Liver (tissue), 9 donors: Measurements from ENCODE around the gene GGT6. TPM values are rescaled to one million over a fixed set of nuclear protein-coding genes. Genes with fewer than 3 reads are reported as not detected.

Experiments used
- DNase-seq: peaks from one replicate; pipeline ENCODE4 v3.0.0-alpha.2; 2017; ENCODE audit warnings: low spot score
- H3K27ac ChIP-seq, 2 donors: one replicate each; pipeline ENCODE4 v1.7.0; 2013; ENCODE audit warnings: inconsistent platforms in 2 of 2, low read length in 2 of 2, control low read depth in 1 of 2, low read depth in 1 of 2, mild to moderate bottlenecking in 1 of 2
- H3K27me3 ChIP-seq, 4 donors: one replicate each; pipeline versions ENCODE4 v1.6.1 to v1.7.0; 2013; ENCODE audit warnings: low read length in 3 of 4, inconsistent platforms in 1 of 4, mild to moderate bottlenecking in 1 of 4, moderate library complexity in 1 of 4; ENCODE audit not compliant: control insufficient read depth in 4 of 4, insufficient read depth in 4 of 4
- H3K36me3 ChIP-seq, 4 donors: one replicate each; pipeline versions ENCODE4 v1.6.1 to v1.7.0; 2013; ENCODE audit warnings: low read length in 3 of 4, mild to moderate bottlenecking in 3 of 4, low read depth in 1 of 4, moderate library complexity in 1 of 4; ENCODE audit not compliant: control insufficient read depth in 4 of 4, insufficient read depth in 3 of 4
- H3K4me1 ChIP-seq, 4 donors: one replicate each; pipeline versions ENCODE4 v1.6.1 to v1.7.0; 2013; ENCODE audit warnings: low read length in 3 of 4, mild to moderate bottlenecking in 3 of 4, moderate library complexity in 1 of 4; ENCODE audit not compliant: control insufficient read depth in 4 of 4, insufficient read depth in 4 of 4
- H3K4me3 ChIP-seq, 3 donors: one replicate each; pipeline versions ENCODE4 v1.6.1 to v1.7.0; 2013; ENCODE audit warnings: low read length in 3 of 3, control low read depth in 1 of 3, low read depth in 1 of 3, mild to moderate bottlenecking in 1 of 3
- H3K9ac ChIP-seq, 2 donors: one replicate each; pipeline ENCODE4 v1.7.0; 2013; ENCODE audit warnings: low read length in 2 of 2, mild to moderate bottlenecking in 2 of 2, moderate library complexity in 2 of 2, control low read depth in 1 of 2, low read depth in 1 of 2
- H3K9me3 ChIP-seq, 4 donors: one replicate each; pipeline versions ENCODE4 v1.6.1 to v1.7.0; 2013; ENCODE audit warnings: low read length in 3 of 4; ENCODE audit not compliant: control insufficient read depth in 4 of 4
- CTCF ChIP-seq: fragments of 150-350 bp; IDR thresholded peaks from 2 replicates; pipeline ENCODE4 v1.5.1; 2017; ENCODE audit warnings: improper control_type of control experiment, low read depth, low read length; ENCODE audit not compliant: missing input control
- EGR1 ChIP-seq, 2 donors: IDR thresholded peaks; 2 replicates each; pipeline ENCODE4 v1.6.1; 2016 to 2018; ENCODE audit warnings: antibody characterized with exemption in 2 of 2, low read depth in 2 of 2
- FOXA1 ChIP-seq: IDR thresholded peaks from 2 replicates; pipeline ENCODE4 v1.6.1; 2016; ENCODE audit warnings: antibody characterized with exemption
- FOXA2 ChIP-seq: IDR thresholded peaks from 2 replicates; pipeline ENCODE4 v1.6.1; 2016; ENCODE audit warnings: antibody characterized with exemption
- GABPA ChIP-seq, 2 donors: IDR thresholded peaks in 1 of 2; conservative IDR thresholded peaks in 1 of 2; 2 replicates each; pipeline ENCODE4 v1.6.1; 2016; ENCODE audit warnings: antibody characterized with exemption in 2 of 2, mild to moderate bottlenecking in 1 of 2, moderate library complexity in 1 of 2
- HNF4A ChIP-seq, 2 donors: conservative IDR thresholded peaks; 2 replicates each; pipeline ENCODE4 v1.6.1; 2016; ENCODE audit warnings: antibody characterized with exemption in 2 of 2, mild to moderate bottlenecking in 2 of 2
- JUND ChIP-seq, 2 donors: IDR thresholded peaks; 2 replicates each; pipeline ENCODE4 v1.6.1; 2016; ENCODE audit warnings: antibody characterized with exemption in 2 of 2
- MAX ChIP-seq: IDR thresholded peaks from 2 replicates; pipeline ENCODE4 v1.6.1; 2016; ENCODE audit warnings: antibody characterized with exemption
- NR2F2 ChIP-seq: IDR thresholded peaks from 2 replicates; pipeline ENCODE4 v1.6.1; 2016; ENCODE audit warnings: antibody characterized with exemption
- RXRA ChIP-seq, 2 donors: IDR thresholded peaks; 2 replicates each; pipeline ENCODE4 v1.6.1; 2017 to 2018; ENCODE audit warnings: antibody characterized with exemption in 2 of 2, mild to moderate bottlenecking in 1 of 2
- SP1 ChIP-seq: IDR thresholded peaks from 2 replicates; pipeline ENCODE4 v1.6.1; 2018; ENCODE audit warnings: antibody characterized with exemption, mild to moderate bottlenecking
- ZBTB33 ChIP-seq: IDR thresholded peaks from 2 replicates; pipeline ENCODE4 v1.6.1; 2016; ENCODE audit warnings: antibody characterized with exemption
- WGBS: extraction: QIAGEN DNeasy Blood & Tissue Kit; methylation state at CpG from one replicate; pipeline ENCODE4 v1.1.7; 2013; 5-methylcytosine and 5-hydroxymethylcytosine counted together
- polyA plus RNA-seq, 2 donors: library from polyadenylated mRNA; stranded (reverse) in 1 of 2; unstranded in 1 of 2; fragments of 200-250 nt in 1 of 2; fragments of >200 nt in 1 of 2; fragmentation: Nextera tagmentation in 1 of 2; extraction: Ambion mirVana in 1 of 2; gene quantifications; one replicate each; pipeline versions ENCODE4 v1.2.1 to v1.2.3, GENCODE V29; 2013 to 2015
- total RNA-seq, 2 donors: library from RNA; depleted of rRNA; stranded (reverse); fragments of >200 nt; gene quantifications; one replicate each; pipeline ENCODE4 v1.2.3, GENCODE V29; 2014
- TF ChIP-seq, protein P1 (sequence below): IDR thresholded peaks from 2 replicates; pipeline ENCODE4 v1.6.1; 2016; ENCODE audit warnings: antibody characterized with exemption
- TF ChIP-seq, protein P2 (sequence below): IDR thresholded peaks from 2 replicates; pipeline ENCODE4 v1.6.1; 2016; ENCODE audit warnings: antibody characterized with exemption, mild to moderate bottlenecking
- donor health status: healthy.
- donor health status: healthy.
- donor health status: healthy.
- donor health status: healthy.
- donor health status: healthy.

GGT6 gene
- total and polyA plus RNA-seq, 4 donors, result 0.19 to 1.1 (median 0.53) TPM

GRCh38 chr17:4587803-4588202, 27.4 kb upstream of the GGT6 start:
- WGBS, result 56% methylated on average over 9 of the region's 9 CpGs
- Histone ChIP-seq H3K9me3 (no peaks in the 10 kb centered on the region), H3K27ac (no peak overlapping the region), H3K9ac (no peak overlapping the region), H3K4me3 (no peak overlapping the region), H3K27me3 (peaks cover 0 to 5% (median 1%) of the 10 kb centered on the region in 4 donors), H3K36me3 (no peaks in the 10 kb centered on the region), H3K4me1 (peaks cover 6 to 16% (median 11%) of the 10 kb centered on the region in 4 donors)
- TF ChIP-seq NR2F2, result no peak
- TF ChIP-seq RXRA (IDR thresholded peaks at IDR 0.05), result no peak
- TF ChIP-seq, protein P1, sequence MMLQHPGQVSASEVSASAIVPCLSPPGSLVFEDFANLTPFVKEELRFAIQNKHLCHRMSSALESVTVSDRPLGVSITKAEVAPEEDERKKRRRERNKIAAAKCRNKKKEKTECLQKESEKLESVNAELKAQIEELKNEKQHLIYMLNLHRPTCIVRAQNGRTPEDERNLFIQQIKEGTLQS, result no peak
- no peak for TF ChIP-seq JUND (IDR thresholded peaks at IDR 0.05)
- no peak for TF ChIP-seq GABPA (IDR thresholded peaks at IDR 0.05 in 1 of 2, conservative IDR thresholded peaks at IDR 0.05 in 1 of 2)
- TF ChIP-seq CTCF, result no peak
- TF ChIP-seq ZBTB33, result no peak
- TF ChIP-seq HNF4A (conservative IDR thresholded peaks at IDR 0.05), result no peak
- TF ChIP-seq EGR1 (IDR thresholded peaks at IDR 0.05; ENCODE audit: low read depth in 2 of 2), result no peak
- no peak for TF ChIP-seq FOXA1
- no peak for TF ChIP-seq FOXA2
- TF ChIP-seq MAX, result no peak
- DNase-seq, result no peak

DNA sequence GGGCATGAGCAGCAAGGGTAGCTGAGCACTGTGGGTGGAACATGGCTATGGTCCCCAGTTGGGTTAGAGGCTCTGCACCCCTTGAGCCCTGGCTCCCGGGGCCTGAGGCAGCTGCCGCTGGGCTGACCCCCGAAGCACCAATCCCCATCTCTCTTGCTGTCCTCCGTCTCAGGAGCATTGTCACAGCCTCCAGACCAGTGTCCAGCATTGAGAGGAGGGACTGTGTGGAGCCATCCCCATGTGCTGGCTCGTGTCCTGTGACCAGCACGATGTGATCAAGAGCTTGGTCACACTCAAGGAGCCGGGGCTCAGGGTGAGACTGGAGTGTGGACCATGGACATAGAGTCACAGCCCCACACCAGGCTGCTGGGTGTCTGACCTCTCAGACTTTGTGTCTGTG, 26.8 kb upstream of the GGT6 start:
- WGBS, result 90% methylated on average over 7 of the region's 7 CpGs
- Histone ChIP-seq H3K27ac (no peak overlapping the region), H3K36me3 (no peaks in the 10 kb centered on the region), H3K4me3 (no peak overlapping the region), H3K27me3 (peaks cover 0 to 6% (median 1%) of the 10 kb centered on the region in 4 donors), H3K9me3 (no peaks in the 10 kb centered on the region), H3K9ac (no peak overlapping the region), H3K4me1 (peaks cover 6 to 16% (median 11%) of the 10 kb centered on the region in 4 donors)
- DNase-seq, result no peak
- no peak for TF ChIP-seq GABPA (IDR thresholded peaks at IDR 0.05 in 1 of 2, conservative IDR thresholded peaks at IDR 0.05 in 1 of 2)
- TF ChIP-seq, protein P2, sequence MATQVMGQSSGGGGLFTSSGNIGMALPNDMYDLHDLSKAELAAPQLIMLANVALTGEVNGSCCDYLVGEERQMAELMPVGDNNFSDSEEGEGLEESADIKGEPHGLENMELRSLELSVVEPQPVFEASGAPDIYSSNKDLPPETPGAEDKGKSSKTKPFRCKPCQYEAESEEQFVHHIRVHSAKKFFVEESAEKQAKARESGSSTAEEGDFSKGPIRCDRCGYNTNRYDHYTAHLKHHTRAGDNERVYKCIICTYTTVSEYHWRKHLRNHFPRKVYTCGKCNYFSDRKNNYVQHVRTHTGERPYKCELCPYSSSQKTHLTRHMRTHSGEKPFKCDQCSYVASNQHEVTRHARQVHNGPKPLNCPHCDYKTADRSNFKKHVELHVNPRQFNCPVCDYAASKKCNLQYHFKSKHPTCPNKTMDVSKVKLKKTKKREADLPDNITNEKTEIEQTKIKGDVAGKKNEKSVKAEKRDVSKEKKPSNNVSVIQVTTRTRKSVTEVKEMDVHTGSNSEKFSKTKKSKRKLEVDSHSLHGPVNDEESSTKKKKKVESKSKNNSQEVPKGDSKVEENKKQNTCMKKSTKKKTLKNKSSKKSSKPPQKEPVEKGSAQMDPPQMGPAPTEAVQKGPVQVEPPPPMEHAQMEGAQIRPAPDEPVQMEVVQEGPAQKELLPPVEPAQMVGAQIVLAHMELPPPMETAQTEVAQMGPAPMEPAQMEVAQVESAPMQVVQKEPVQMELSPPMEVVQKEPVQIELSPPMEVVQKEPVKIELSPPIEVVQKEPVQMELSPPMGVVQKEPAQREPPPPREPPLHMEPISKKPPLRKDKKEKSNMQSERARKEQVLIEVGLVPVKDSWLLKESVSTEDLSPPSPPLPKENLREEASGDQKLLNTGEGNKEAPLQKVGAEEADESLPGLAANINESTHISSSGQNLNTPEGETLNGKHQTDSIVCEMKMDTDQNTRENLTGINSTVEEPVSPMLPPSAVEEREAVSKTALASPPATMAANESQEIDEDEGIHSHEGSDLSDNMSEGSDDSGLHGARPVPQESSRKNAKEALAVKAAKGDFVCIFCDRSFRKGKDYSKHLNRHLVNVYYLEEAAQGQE, result no peak
- TF ChIP-seq SP1, result no peak
